BJ (cell line): Measurements from ENCODE around the gene RAB3GAP2. TPM values are rescaled to one million over a fixed set of nuclear protein-coding genes. Genes with fewer than 3 reads are reported as not detected.

Experiments used
- CTCF ChIA-PET: fragments of 350-600 bp; formaldehyde crosslinking; extraction: SDS; loops from one replicate; lab custom pipeline; 2021; ENCODE audit warnings: antibody characterized with exemption, inconsistent platforms; lab: Yijun Ruan, JAX
- POLR2A ChIA-PET: fragments of 300-600 bp; sonication (Branson Sonifier 250); formaldehyde crosslinking; extraction: SDS; loops from one replicate; lab custom pipeline; 2021; ENCODE audit warnings: antibody characterized with exemption; lab: Charles Lee
- DNase-seq: peaks from one replicate; pipeline ENCODE4 v3.0.0-alpha.2; 2011; ENCODE audit warnings: low read depth
- H3K27me3 ChIP-seq: 2 replicates; pipeline ENCODE4 v1.6.0; 2011; ENCODE audit warnings: low read length; ENCODE audit not compliant: control insufficient read depth, insufficient read depth
- H3K36me3 ChIP-seq: 2 replicates; pipeline ENCODE4 v1.5.1; 2011; ENCODE audit warnings: low read length; ENCODE audit not compliant: control insufficient read depth, insufficient read depth
- H3K4me3 ChIP-seq: 2 replicates; pipeline ENCODE4 v1.5.1; 2011; ENCODE audit warnings: low read depth, mild to moderate bottlenecking, control low read depth, low read length
- CTCF ChIP-seq: IDR thresholded peaks from 2 replicates; pipeline ENCODE4 v1.5.1; 2011; ENCODE audit warnings: low read depth, mild to moderate bottlenecking, control low read depth, inconsistent platforms, low read length, moderate library complexity; ENCODE audit not compliant: insufficient read depth
- polyA plus RNA-seq: library from polyadenylated mRNA; depleted of rRNA; stranded (reverse); fragments of >200 nt; gene quantifications from 2 replicates; pipeline ENCODE4 v1.2.3, GENCODE V29; 2011

RAB3GAP2 gene
- polyA plus RNA-seq, 1 experiment, result 25.1 TPM

- Histone ChIP-seq H3K36me3 (no peaks in the 10 kb centered on the region), H3K4me3 (no peak overlapping the region), H3K27me3 (no peaks in the 10 kb centered on the region)
- POLR2A ChIA-PET, result no interaction called here
- CTCF ChIA-PET, result interaction anchor here (1.2 to 1.9 kb wide), 3 partner anchors 9 to 489 kb away, joined by 3 to 8 read pairs (median 5); no protein-coding TSS in a partner anchor
- TF ChIP-seq CTCF, result no peak
- no peak for DNase-seq
Observed at GRCh38 chr1:220287129-220287528, 14.9 kb upstream of the RAB3GAP2 start.

DNA sequence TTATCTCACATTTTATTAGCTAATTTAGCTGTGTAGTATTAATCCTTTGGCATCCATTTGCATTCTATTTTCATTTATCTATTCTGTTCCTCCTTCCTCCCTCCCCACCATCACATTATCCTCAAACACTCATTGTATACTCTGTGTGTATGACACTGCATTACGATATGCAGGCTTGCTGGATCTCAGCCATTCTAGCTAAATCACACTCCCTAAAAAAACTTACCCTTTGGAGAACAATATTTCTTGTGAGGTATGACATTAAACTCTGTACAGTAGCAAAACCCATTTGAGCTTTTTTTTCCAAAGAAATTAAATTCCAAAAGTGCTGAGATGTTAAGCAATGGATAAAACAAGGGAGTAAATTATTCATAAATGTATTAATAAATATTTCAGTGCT, 11.4 kb upstream of the RAB3GAP2 start:
- TF ChIP-seq CTCF, result no peak
- no peak for DNase-seq

DNA sequence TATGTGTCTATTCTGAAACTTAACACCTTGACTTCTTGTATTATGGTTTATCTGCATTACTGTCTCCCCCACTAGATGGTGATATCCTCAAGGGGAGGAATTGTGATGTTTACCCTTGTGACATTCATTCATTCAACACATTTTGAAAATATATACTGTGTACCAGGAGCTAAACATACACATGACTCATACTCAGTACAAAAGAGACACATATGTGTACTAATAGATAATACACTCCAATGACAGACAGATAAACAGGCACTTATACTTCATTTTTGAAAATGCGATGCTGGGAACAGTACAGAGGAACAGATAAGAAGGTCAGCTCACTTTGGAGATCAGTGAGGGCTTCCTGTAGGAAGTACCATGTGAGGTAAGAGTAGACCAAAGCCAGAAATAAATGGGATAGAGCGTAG, 8.9 kb upstream of the RAB3GAP2 start:
- peak; percentile 68 for TF ChIP-seq CTCF

More for the DNA sequence above, 11.4 kb upstream of the RAB3GAP2 start:
- CTCF ChIA-PET, result interaction anchor here (0.9 to 5.8 kb wide), 4 partner anchors 14 to 494 kb away, joined by 3 to 26 read pairs (median 4); no protein-coding TSS in a partner anchor
- 0 out of 2 replicates have a peak, but pooled peaks cover 4% of the 10 kb centered on the region for H3K27me3 ChIP-seq
- H3K36me3 ChIP-seq, result no peaks in the 10 kb centered on the region
- POLR2A ChIA-PET, result no interaction called here
- no peak overlapping the region for H3K4me3 ChIP-seq

DNA sequence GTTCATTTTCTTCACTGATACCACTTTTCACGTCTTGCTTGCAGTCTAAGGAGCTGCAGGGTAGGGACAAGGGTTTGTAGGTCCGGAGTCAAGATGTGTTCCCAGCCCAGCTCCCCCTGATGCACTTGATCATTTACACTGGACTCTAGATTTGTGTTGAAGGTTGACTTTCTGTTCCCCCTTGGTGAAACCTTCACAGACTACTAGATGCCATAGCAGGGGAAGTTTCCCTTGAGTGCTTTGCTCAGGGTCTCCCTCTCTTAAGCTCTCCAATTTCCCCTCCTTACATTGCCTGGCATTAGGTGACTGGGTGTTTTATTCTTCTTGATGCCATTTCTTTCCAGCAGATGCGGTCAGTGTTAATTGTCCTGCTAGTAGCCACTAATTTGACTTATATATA, 8.0 kb upstream of the RAB3GAP2 start:
- no peaks in the 10 kb centered on the region for H3K36me3 ChIP-seq
- no peak for TF ChIP-seq CTCF
- no peak for DNase-seq
- POLR2A ChIA-PET, result no interaction called here
- peaks cover 9% of the 10 kb centered on the region for H3K27me3 ChIP-seq
- CTCF ChIA-PET, result interaction anchor here (0.7 to 5.8 kb wide), 11 partner anchors 10 to 496 kb away, joined by 3 to 35 read pairs (median 4); no protein-coding TSS in a partner anchor
- no peak overlapping the region for H3K4me3 ChIP-seq

More for the DNA sequence above, 8.9 kb upstream of the RAB3GAP2 start:
- ChIA-PET CTCF (interaction anchor here (0.7 to 5.8 kb wide), 13 partner anchors 9 to 499 kb away, joined by 3 to 35 read pairs (median 4); no protein-coding TSS in a partner anchor), POLR2A (interaction anchor here (0.8 kb wide), 1 partner anchor 150 kb away, joined by 3 read pairs; no protein-coding TSS in a partner anchor)
- no peak overlapping the region for H3K4me3 ChIP-seq
- H3K36me3 ChIP-seq, result no peaks in the 10 kb centered on the region
- peaks cover 9% of the 10 kb centered on the region for H3K27me3 ChIP-seq
- DNase-seq, result no peak

- ChIA-PET CTCF (interaction anchor here (0.7 to 5.8 kb wide), 4 partner anchors 18 to 497 kb away, joined by 3 to 35 read pairs (median 16); no protein-coding TSS in a partner anchor), POLR2A (interaction anchor here (0.6 kb wide), 1 partner anchor 106 kb away, joined by 3 read pairs; no protein-coding TSS in a partner anchor)
- Histone ChIP-seq H3K4me3 (no peak overlapping the region), H3K36me3 (no peaks in the 10 kb centered on the region), H3K27me3 (peaks cover 9% of the 10 kb centered on the region)
- no peak for TF ChIP-seq CTCF
- DNase-seq, result no peak
Observed at GRCh38 chr1:220278991-220279390, 6.7 kb upstream of the RAB3GAP2 start.
